ENCODE data around the gene DNAJB14.
A peak's percentile ranks its signal among the peaks of the same experiment; 100 is the strongest.

Gene DNAJB14

GRCh38 chr4:99945718-99946355 is 581 bp downstream of the DNAJB14 start:
- DNase-seq (ENCODE audit: insufficient read length, low spot score) (no peak), FAIRE-seq (peak; percentile 45)

GRCh38 chr4:99943904-99944437 is 2.4 kb downstream of the DNAJB14 start:
- FAIRE-seq = peak; percentile 21
- DNase-seq (ENCODE audit: insufficient read length, low spot score) = no peak

DNA sequence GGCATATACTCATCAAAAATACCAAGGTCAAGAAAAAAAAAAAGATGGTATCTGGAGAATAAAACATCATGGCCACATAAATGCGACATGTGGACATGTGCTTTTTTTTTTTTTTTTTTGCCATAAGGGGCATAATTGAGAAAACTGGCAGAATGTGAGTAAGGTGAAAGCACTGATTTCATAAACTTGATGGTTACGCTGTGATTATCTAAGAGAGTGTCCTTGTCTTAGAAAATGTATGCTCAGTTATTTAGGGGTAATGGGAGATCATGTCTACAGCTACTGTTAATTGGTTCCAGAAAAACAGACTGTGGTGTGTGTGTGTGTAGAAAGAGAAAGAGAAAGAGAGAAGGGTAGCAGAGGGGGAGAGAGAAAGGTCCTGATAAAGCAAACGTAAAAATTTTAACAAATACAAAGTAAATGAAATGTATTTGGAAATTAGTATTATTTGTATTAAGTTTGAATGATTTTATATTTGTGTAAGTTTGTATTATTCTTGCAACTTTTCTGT is 8.1 kb downstream of the DNAJB14 start:
- no peak for FAIRE-seq
- DNase-seq (ENCODE audit: insufficient read length, low spot score) = no peak

GRCh38 chr4:99934891-99935290 is 11.5 kb downstream of the DNAJB14 start:
- FAIRE-seq = no peak
- no peak for DNase-seq (ENCODE audit: insufficient read length, low spot score)

- FAIRE-seq = no peak
- no peak for DNase-seq (ENCODE audit: insufficient read length, low spot score)
Measured at GRCh38 chr4:99927566-99927965, 18.9 kb downstream of the DNAJB14 start.

DNA sequence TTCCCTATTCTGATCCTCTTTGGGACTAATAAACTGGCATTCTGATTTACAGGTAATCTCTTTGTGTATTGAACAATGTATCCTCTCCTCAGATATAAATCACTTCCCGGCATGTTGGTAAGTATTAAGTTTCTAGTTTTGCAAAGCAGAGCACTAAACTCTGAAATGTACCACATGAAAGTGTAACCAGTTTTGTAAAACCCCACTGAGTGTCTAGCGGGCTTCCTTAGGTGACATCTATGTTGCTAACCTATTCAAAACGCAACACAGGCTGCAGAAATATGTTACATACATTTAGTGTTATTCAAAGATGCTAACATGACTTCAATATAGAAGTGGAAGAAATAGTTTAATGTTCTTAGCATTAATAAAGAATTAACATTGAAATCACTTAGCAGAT is 25.2 kb downstream of the DNAJB14 start:
- FAIRE-seq (no peak), DNase-seq (ENCODE audit: insufficient read length, low spot score) (no peak)

DNA sequence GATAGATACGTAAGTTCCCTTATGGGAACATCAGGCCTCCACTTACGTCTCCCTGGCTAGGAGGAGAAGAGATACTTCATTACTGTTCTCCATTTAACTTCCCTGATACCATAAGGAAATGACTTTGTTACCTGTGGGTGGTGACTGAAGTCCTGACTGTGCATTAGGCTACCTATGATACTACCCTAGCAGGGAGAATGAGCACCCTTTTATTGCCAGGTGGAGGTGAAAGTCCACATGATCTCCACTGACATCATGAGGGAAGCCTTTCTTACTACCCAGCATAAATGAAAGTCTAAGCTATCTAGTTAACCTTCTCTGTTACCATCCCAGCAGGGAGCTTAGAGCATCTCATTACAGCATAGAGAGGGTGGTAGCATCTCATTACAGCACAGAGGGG is 27.8 kb downstream of the DNAJB14 start:
- FAIRE-seq (no peak), DNase-seq (ENCODE audit: insufficient read length, low spot score) (no peak)

GRCh38 chr4:99917575-99917974 is 28.8 kb downstream of the DNAJB14 start:
- FAIRE-seq = no peak

GRCh38 chr4:99915449-99915848 is 31.0 kb downstream of the DNAJB14 start:
- DNase-seq (ENCODE audit: insufficient read length, low spot score) (no peak), FAIRE-seq (no peak)

More at GRCh38 chr4:99917575-99917974, 28.8 kb downstream of the DNAJB14 start:
- DNase-seq (ENCODE audit: insufficient read length, low spot score) = no peak

DNA sequence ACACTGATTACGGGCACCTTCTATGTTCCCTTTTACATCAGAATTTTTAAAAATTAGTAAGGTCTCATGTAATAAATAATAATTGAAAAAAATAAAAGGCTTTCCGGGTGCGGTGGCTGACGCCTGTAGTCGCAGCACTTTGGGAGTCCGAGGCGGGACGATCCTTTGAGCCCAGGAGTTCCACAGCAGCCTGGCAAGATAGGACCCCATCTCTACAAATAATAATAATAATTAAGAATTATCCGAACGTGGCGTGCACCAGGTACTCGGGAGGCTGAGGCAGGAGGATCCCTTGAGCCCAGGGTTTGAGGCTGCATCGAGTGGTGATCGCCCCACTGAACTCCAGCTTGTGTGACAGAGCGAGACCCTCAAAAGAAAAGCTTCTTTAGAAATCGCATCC is 51.4 kb downstream of the DNAJB14 start:
- DNase-seq (ENCODE audit: insufficient read length, low spot score) (no peak), FAIRE-seq (no peak)

- FAIRE-seq = peak; percentile 98
- peak; percentile 75 for DNase-seq (ENCODE audit: insufficient read length, low spot score)
Measured at GRCh38 chr4:99894161-99894997, 52.0 kb downstream of the DNAJB14 start, which contains the start of gene LAMTOR3. TSS of gene LAMTOR3 (minus strand) at chr4:99894427. CDS start at chr4:99893963, 464 bp downstream.

DNA sequence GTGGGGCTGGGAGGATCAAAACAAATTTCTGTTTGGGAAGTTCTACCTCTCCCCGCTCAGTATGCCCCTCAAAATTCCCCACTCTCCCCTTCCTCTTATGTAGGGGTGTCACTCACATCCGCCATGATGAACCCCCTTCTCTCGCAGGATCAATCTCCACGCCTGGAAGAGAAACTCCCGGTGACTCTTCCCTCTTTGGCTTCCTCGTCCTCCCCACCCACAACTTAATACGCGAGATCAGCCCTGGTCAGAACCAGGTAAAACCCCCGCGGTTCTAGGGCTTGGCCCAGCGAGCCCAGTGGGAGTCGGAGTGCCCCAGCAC is 52.6 kb downstream of the DNAJB14 start:
- no peak for DNase-seq (ENCODE audit: insufficient read length, low spot score)
- FAIRE-seq = no peak

DNA sequence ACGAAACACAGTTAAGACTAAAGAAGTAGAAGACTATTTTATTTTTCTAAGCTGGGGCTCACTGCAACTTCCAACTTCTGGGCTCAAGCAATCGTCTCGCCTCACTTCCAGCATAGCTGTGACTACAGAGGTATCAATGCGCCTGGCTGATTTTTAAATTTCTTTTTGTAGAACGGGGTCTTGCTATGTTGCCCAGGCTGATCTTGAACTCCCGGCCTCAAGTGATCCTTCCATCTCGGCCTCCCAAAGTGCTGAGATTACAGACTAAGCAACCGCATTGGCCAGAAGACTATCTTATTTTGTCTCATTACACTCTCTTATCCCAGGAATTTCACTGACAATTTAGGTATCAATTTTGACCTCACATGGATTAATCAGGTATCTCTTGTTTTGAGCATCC is 53.4 kb downstream of the DNAJB14 start:
- no peak for FAIRE-seq

GRCh38 chr4:99891351-99891750 is 55.1 kb downstream of the DNAJB14 start:
- no peak for DNase-seq (ENCODE audit: insufficient read length, low spot score)
- no peak for FAIRE-seq

More for the DNA sequence above, 53.4 kb downstream of the DNAJB14 start:
- DNase-seq (ENCODE audit: insufficient read length, low spot score) = no peak

GRCh38 chr4:99887837-99888236 is 58.6 kb downstream of the DNAJB14 start:
- DNase-seq (ENCODE audit: insufficient read length, low spot score) (no peak), FAIRE-seq (no peak)

DNA sequence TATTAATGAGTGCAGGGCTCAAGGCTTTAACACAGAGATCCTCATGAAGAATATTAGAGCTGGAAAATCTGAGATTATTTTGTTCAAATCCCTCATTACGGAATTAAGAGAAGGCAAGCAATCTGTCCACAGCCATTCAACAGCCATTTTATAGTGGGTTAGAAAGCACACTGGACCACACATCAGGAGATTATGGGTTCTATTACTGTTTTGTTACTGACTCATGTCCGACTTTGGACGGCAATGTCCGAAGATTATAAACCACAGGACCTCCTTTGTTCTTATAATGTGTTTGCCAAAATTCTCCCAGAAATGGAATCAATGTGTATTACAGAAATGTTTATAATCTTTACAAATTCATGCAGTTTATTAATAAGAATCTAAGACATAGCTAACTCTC is 60.3 kb downstream of the DNAJB14 start:
- FAIRE-seq = peak; percentile 37
- DNase-seq (ENCODE audit: insufficient read length, low spot score) = no peak

DNA sequence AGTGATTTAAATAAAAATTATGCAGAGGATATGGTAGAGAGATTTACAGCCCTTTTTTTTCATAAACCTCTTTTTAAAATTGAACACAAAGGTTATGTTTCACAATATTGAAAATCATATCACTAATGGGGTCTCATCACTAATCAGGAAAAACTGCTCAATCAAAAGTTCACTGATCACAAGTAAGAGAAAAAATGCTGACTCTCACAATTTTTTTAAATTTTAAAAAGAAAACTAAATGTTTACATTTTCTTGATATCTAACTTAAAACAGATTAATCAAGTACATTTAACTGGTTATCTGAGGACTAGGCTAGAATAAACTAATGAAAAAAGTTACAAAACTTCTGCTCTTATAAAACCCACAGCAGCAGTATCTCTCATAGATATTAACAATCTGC is 60.7 kb downstream of the DNAJB14 start:
- DNase-seq (ENCODE audit: insufficient read length, low spot score) (no peak), FAIRE-seq (no peak)

DNA sequence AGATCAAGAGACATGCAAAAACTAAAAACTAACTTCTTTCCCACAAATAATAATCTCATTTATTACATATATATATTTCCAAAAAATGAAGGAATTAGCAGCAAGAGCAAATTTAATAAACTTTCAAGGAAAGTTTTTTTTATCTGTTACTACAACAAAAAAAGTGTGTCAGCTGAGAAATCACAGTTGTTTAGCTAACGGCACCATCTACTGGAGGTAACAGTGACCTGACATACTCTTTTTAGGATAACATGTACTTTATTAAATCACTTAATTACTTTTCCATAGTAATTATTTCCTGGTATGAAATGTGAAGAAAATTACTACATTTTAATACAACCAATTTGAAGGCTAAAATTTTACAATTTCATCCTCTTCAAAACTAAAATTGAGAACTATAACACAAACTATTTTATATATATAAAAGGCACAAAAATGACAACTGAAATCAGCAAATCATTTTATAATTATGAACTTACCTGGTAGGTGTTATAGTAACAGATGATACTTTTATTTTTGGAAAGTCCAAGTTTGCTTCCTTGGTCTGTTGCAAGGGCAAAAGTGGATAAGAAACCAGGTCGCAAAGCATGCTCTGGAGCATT is 61.3 kb downstream of the DNAJB14 start:
- no peak for DNase-seq (ENCODE audit: insufficient read length, low spot score)
- peak; percentile 76 for FAIRE-seq

DNA sequence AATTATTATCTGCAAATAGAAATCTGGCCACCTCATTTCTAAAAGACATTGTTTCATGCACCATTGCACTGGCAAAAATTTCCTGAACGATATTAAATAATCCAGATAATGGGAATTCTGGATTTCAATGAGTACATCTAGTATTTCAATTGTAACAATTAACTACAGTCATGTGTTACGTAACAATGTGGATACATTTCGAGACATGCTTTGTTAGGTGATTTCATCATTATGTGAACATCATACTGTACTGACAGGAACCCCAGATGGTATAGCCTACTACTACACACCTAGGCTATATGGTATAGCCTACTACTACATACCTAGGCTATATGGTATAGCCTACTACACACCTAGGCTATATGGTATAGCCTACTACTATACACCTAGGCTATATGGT is 67.0 kb downstream of the DNAJB14 start:
- FAIRE-seq (no peak), DNase-seq (ENCODE audit: insufficient read length, low spot score) (no peak)

GRCh38 chr4:99878604-99879003 is 67.8 kb downstream of the DNAJB14 start:
- FAIRE-seq = peak; percentile 26

GRCh38 chr4:99876946-99877345 is 69.5 kb downstream of the DNAJB14 start:
- DNase-seq (ENCODE audit: insufficient read length, low spot score) (no peak), FAIRE-seq (no peak)

More at GRCh38 chr4:99878604-99879003, 67.8 kb downstream of the DNAJB14 start:
- no peak for DNase-seq (ENCODE audit: insufficient read length, low spot score)

Data from GM19239 (cell line).